K562 (cell line): ENCODE data around the gene PIERCE2. TPM values are rescaled to one million over a fixed set of nuclear protein-coding genes. Genes with fewer than 3 reads are reported as not detected.
"Not testable (repeated sequence)": the region's sequence is repeated elsewhere in the genome, so short reads cannot be mapped to it uniquely, and the experiment has no call there.

Experiments
- ATAC-seq: fragments of 200-7000 bp; cut with Tn5 transposase; 3 replicates; pipeline ENCODE4 v1.9.1; 2020; ENCODE audit warnings: moderate library complexity
- BruUV-seq: library from RNA; stranded (reverse); fragments of 400-500 nt; replicated peaks from 2 replicates; lab custom pipeline; 2021; lab: Mats Ljungman, UMichigan
- CTCF ChIA-PET: fragments of 300-600 bp; formaldehyde crosslinking; extraction: SDS; loops from one replicate; lab custom pipeline; 2021; ENCODE audit warnings: low intra/inter-chr PET ratio; lab: Yijun Ruan, JAX
- POLR2A ChIA-PET: fragments of 300-600, 350-650 bp; sonication (Branson Sonifier 250); formaldehyde crosslinking; extraction: SDS; loops from one replicate; lab custom pipeline; 2021; ENCODE audit warnings: antibody characterized with exemption, inconsistent platforms; lab: Yijun Ruan, JAX
- DNase-seq, 4 experiments: peaks; one replicate each; pipeline versions ENCODE4 v3.0.0 to v3.0.0-alpha.2; 2011 to 2018; ENCODE audit warnings: low spot score in 3 of 4, mixed read lengths in 3 of 4; ENCODE audit errors: extremely low read depth in 1 of 4
- FAIRE-seq: peaks from 2 replicates; lab custom pipeline; 2011; peaks lifted over from hg19 to GRCh38; lab: Jason Lieb, UNC
- H2AFZ ChIP-seq: 2 replicates; pipeline ENCODE4 v1.6.0; 2011; ENCODE audit warnings: low read depth, low read length, control low read depth, inconsistent platforms
- H3K27ac ChIP-seq: fragments of 200-600 bp; 3 replicates; pipeline ENCODE4 v1.8.0; 2011; ENCODE audit warnings: low read depth, mild to moderate bottlenecking, control low read depth, inconsistent platforms, low read length, moderate library complexity, mixed read lengths; ENCODE audit errors: extremely low read depth
- H3K27me3 ChIP-seq, 2 experiments: fragments of 300-600 bp in 1 of 2; 2 replicates in 1 of 2; 3 replicates in 1 of 2; pipeline versions ENCODE4 v1.6.0 to v1.8.0; 2011; ENCODE audit warnings: inconsistent platforms in 2 of 2, low read length in 2 of 2, mild to moderate bottlenecking in 1 of 2, mixed read lengths in 1 of 2, moderate library complexity in 1 of 2; ENCODE audit not compliant: control insufficient read depth in 2 of 2, insufficient read depth in 2 of 2
- H3K36me3 ChIP-seq: fragments of 300-600 bp; 3 replicates; pipeline ENCODE4 v1.8.0; 2011; ENCODE audit warnings: mild to moderate bottlenecking, low read length, inconsistent platforms; ENCODE audit not compliant: control insufficient read depth, insufficient read depth
- H3K4me1 ChIP-seq, 2 experiments: fragments of 200-600 bp in 1 of 2; replicated peaks in 1 of 2; 2 replicates in 1 of 2; 3 replicates in 1 of 2; pipeline versions ENCODE4 v1.5.1 to v1.8.0; 2011; ENCODE audit warnings: inconsistent platforms in 2 of 2, low read length in 2 of 2, mild to moderate bottlenecking in 1 of 2, mixed read lengths in 1 of 2, moderate library complexity in 1 of 2; ENCODE audit not compliant: control insufficient read depth in 2 of 2, insufficient read depth in 2 of 2
- H3K4me2 ChIP-seq: 2 replicates; pipeline ENCODE4 v1.6.1; 2011; ENCODE audit warnings: low read length, control low read depth, inconsistent platforms, mixed read lengths; ENCODE audit not compliant: insufficient read depth
- H3K4me3 ChIP-seq: fragments of 200-600 bp; sonication (generic), shearing (Covaris generic); 2 replicates; pipeline ENCODE4 v1.5.1; 2016; ENCODE audit warnings: control low read depth, inconsistent platforms
- H3K79me2 ChIP-seq: fragments of 200-600 bp; 3 replicates; pipeline ENCODE4 v1.8.0; 2011; ENCODE audit warnings: low read length, inconsistent platforms; ENCODE audit not compliant: control insufficient read depth, insufficient read depth
- H3K9ac ChIP-seq, 2 experiments: 2 replicates each; pipeline versions ENCODE4 v1.6.0 to v1.6.1; 2011; ENCODE audit warnings: low read depth in 2 of 2, low read length in 2 of 2, control low read depth in 1 of 2, inconsistent platforms in 1 of 2, mild to moderate bottlenecking in 1 of 2, mixed read lengths in 1 of 2; ENCODE audit not compliant: insufficient read depth in 1 of 2
- H3K9me1 ChIP-seq: one replicate; pipeline ENCODE4 v1.6.0; 2011; ENCODE audit warnings: inconsistent platforms, mild to moderate bottlenecking, low read length, moderate library complexity; ENCODE audit not compliant: control insufficient read depth, insufficient read depth
- H3K9me3 ChIP-seq: replicated peaks from 2 replicates; pipeline ENCODE4 v1.5.1; 2011; ENCODE audit warnings: low read depth, low read length, inconsistent platforms; ENCODE audit not compliant: control insufficient read depth, insufficient read depth
- H4K20me1 ChIP-seq: replicated peaks from 2 replicates; pipeline ENCODE4 v1.6.1; 2011; ENCODE audit warnings: low read length, inconsistent platforms, mixed read lengths; ENCODE audit not compliant: control insufficient read depth, insufficient read depth
- BCOR ChIP-seq: fragments of 450-650 bp; IDR thresholded peaks from 2 replicates; pipeline ENCODE4 v1.6.1; 2016
- EGR1 ChIP-seq: fragments of 450-650 bp; conservative IDR thresholded peaks from 2 replicates; pipeline ENCODE4 v1.6.1; 2017; ENCODE audit warnings: mild to moderate bottlenecking
- JUND ChIP-seq, 2 experiments: IDR thresholded peaks; 2 replicates in 1 of 2; 3 replicates in 1 of 2; pipeline ENCODE4 v1.6.1; 2011; ENCODE audit warnings: borderline replicate concordance in 2 of 2, low read depth in 2 of 2, low read length in 2 of 2, improper control_type of control experiment in 1 of 2, missing biosample characterization in 1 of 2, missing genetic modification characterization in 1 of 2, missing genetic modification reagents in 1 of 2
- RBFOX2 ChIP-seq: fragments of 200-400 bp; formaldehyde crosslinking; IDR thresholded peaks from 2 replicates; pipeline ENCODE4 v1.6.1; 2017; ENCODE audit warnings: low read depth, mild to moderate bottlenecking, low read length, moderate library complexity
- ZNF384 ChIP-seq: IDR thresholded peaks from 2 replicates; pipeline ENCODE4 v1.6.1; 2012; ENCODE audit warnings: low read depth, low read length, improper control_type of control experiment
- WGBS: fragments of 100-300 bp; shearing (Covaris generic); methylation state at CpG from one replicate; pipeline ENCODE4 v1.1.6; 2016; ENCODE audit warnings: low coverage, mixed read lengths; ENCODE audit not compliant: insufficient coverage; ENCODE audit errors: missing lambda C conversion rate; 5-methylcytosine and 5-hydroxymethylcytosine counted together
- in situ Hi-C: fragments of 300-500 bp; cut with MboI; formaldehyde crosslinking; loops from 4 replicates; pipeline ENCODE4 v1.15.0; 2018; ENCODE audit warnings: inconsistent platforms, mixed read lengths
- intact Hi-C: fragments of 100-400 bp; cut with micrococcal nuclease; formaldehyde crosslinking; loops from 2 replicates; pipeline ENCODE4 v1.14.2; 2022
- polyA plus RNA-seq, 8 experiments: library from polyadenylated mRNA; depleted of rRNA in 4 of 8; stranded (reverse) in 5 of 8; unstranded in 3 of 8; fragments of >200 nt; fragmentation: Nextera tagmentation in 2 of 8; fragmentation: Illumina TruSeq in 1 of 8; extraction: Ambion mirVana in 2 of 8; extraction: Trizol in 1 of 8; gene quantifications; 2 replicates each; pipeline versions ENCODE4 v1.2.1 to v1.2.3, GENCODE V29; 2011 to 2014; ENCODE audit warnings: inconsistent platforms in 1 of 8, missing spikeins in 1 of 8
- total RNA-seq, 7 experiments: library from RNA; depleted of rRNA in 6 of 7; stranded (reverse); fragments of >200 nt in 6 of 7; fragmentation: Illumina TruSeq in 2 of 7; extraction: Trizol in 2 of 7; gene quantifications; 2 replicates each; pipeline versions ENCODE4 v1.2.1 to v1.2.3, GENCODE V29; 2011 to 2021; ENCODE audit warnings: low replicate concordance in 1 of 7

The PIERCE2 gene
- total and polyA plus RNA-seq, 9 of the 15 experiments (the other 6 are each of a cell fraction or from before 2014, with no cell fraction given) = 2.9 to 4.8 (median 4.0) TPM

DNA sequence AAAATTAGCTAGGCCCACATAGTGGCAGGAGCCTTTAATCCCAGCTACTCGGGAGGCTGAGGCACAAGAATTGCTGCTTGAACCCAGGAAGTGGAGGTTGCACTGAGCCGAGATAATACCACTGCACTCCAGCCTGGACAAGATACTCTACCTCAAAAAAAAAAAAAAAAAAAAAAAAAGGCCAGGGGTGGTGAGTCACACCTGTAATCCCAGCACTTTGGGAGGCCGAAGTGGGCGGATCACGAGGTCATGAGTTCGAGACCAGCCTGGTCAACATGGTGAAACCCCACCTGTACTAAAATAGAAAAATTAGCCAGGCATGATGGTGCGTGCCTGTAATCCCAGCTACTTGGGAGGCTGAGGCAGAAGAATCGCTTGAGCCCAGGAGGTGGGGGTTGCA is 8.2 kb upstream of the PIERCE2 start:
- H3K9me1 ChIP-seq; POLR2A ChIA-PET; intact Hi-C loops; ATAC-seq; H3K27ac ChIP-seq; H3K9me3 ChIP-seq; H3K9ac ChIP-seq; H3K4me2 ChIP-seq; in situ Hi-C loops; FAIRE-seq; BruUV-seq; CTCF ChIA-PET; H2AFZ ChIP-seq; DNase-seq; H3K36me3 ChIP-seq; H3K27me3 ChIP-seq; H4K20me1 ChIP-seq; TF ChIP-seq JUND (tag; IDR thresholded peaks at IDR 0.05; ENCODE audit: borderline replicate concordance, low read depth, low read length): not testable (repeated sequence)
- peaks cover 21 to 47% of the 10 kb centered on the region in 2 experiments for H3K4me1 ChIP-seq
- 61% methylated on average over 2 of the region's 8 CpGs for WGBS
- peaks cover 98% of the 10 kb centered on the region for H3K79me2 ChIP-seq
- TF ChIP-seq JUND (IDR thresholded peaks at IDR 0.05; ENCODE audit: borderline replicate concordance, low read depth, low read length) (0 out of 2 replicates have a peak, but pooled peaks have one; percentile 3), BCOR (0 out of 2 replicates have a peak, but pooled peaks have one; percentile 42), RBFOX2 (peak; percentile 48), ZNF384 (peak; percentile 65), EGR1 (peak; percentile 66)
- TF ChIP-seq, all 486 proteins: peak for 5; not testable (repeated sequence) for 481
- not testable (repeated sequence) for H3K4me3 ChIP-seq
